GM12878 (cell line): Measurements from ENCODE around the gene ZCCHC3. TPM values are rescaled to one million over a fixed set of nuclear protein-coding genes. Genes with fewer than 3 reads are reported as not detected.

Experiments used
- ATAC-seq: fragments of 200-7000 bp; cut with Tn5 transposase; 3 replicates; pipeline ENCODE4 v1.9.1; 2020; ENCODE audit warnings: mild to moderate bottlenecking, moderate library complexity
- BruUV-seq: library from RNA; stranded (reverse); fragments of 400-500 nt; replicated peaks from 2 replicates; lab custom pipeline; 2021; lab: Mats Ljungman, UMichigan
- CTCF ChIA-PET: fragments of 300-600 bp; sonication (Branson Sonifier 250); formaldehyde crosslinking; extraction: SDS; loops from one replicate; lab custom pipeline; 2021; ENCODE audit warnings: inconsistent platforms; lab: Yijun Ruan, JAX
- POLR2A ChIA-PET: fragments of 350-600 bp; formaldehyde crosslinking; extraction: SDS; loops from one replicate; lab custom pipeline; 2021; ENCODE audit warnings: inconsistent platforms; lab: Charles Lee
- RAD21 ChIA-PET: fragments of 300-600 bp; sonication (Branson Sonifier 250); formaldehyde crosslinking; loops from one replicate; lab custom pipeline; 2023; ENCODE audit warnings: antibody characterized with exemption; ENCODE audit not compliant: unreplicated experiment; lab: Charles Lee
- SMC1A ChIA-PET: fragments of 300-600 bp; sonication (Branson Sonifier 250); formaldehyde crosslinking; loops from one replicate; lab custom pipeline; 2023; ENCODE audit not compliant: unreplicated experiment, uncharacterized antibody; lab: Charles Lee
- DNase-seq: peaks from one replicate; pipeline ENCODE4 v3.0.0-alpha.2; 2011; ENCODE audit warnings: low read depth, low spot score
- FAIRE-seq: peaks from 3 replicates; lab custom pipeline; 2011; peaks lifted over from hg19 to GRCh38; lab: Jason Lieb, UNC
- H2AFZ ChIP-seq: 2 replicates; pipeline ENCODE4 v1.6.0; 2011; ENCODE audit warnings: low read depth, low read length, control low read depth; ENCODE audit not compliant: control insufficient read depth
- H3K27ac ChIP-seq: 2 replicates; pipeline ENCODE4 v1.5.1; 2011; ENCODE audit warnings: control low read depth; ENCODE audit not compliant: control insufficient read depth, insufficient read depth
- H3K27me3 ChIP-seq, 2 experiments: replicated peaks in 1 of 2; 2 replicates each; pipeline versions ENCODE4 v1.6.0 to v1.6.1; 2011; ENCODE audit warnings: low read length in 1 of 2; ENCODE audit not compliant: control insufficient read depth in 2 of 2, insufficient read depth in 2 of 2
- H3K36me3 ChIP-seq, 2 experiments: 2 replicates each; pipeline ENCODE4 v1.5.1; 2011; ENCODE audit warnings: low read length in 1 of 2; ENCODE audit not compliant: control insufficient read depth in 2 of 2, insufficient read depth in 2 of 2
- H3K4me1 ChIP-seq: 2 replicates; pipeline ENCODE4 v1.6.1; 2011; ENCODE audit warnings: mild to moderate bottlenecking, low read length, moderate library complexity, mixed read lengths; ENCODE audit not compliant: control insufficient read depth, insufficient read depth
- H3K4me2 ChIP-seq: 2 replicates; pipeline ENCODE4 v1.6.0; 2011; ENCODE audit warnings: control low read depth; ENCODE audit not compliant: control insufficient read depth, insufficient read depth
- H3K4me3 ChIP-seq: fragments of 200-600 bp; sonication (generic); 2 replicates; pipeline ENCODE4 v1.5.1; 2016
- H3K79me2 ChIP-seq: 2 replicates; pipeline ENCODE4 v1.6.0; 2011; ENCODE audit warnings: low read length; ENCODE audit not compliant: control insufficient read depth, insufficient read depth
- H3K9ac ChIP-seq: 2 replicates; pipeline ENCODE4 v1.8.0; 2011; ENCODE audit warnings: low read length, control low read depth, mixed read lengths; ENCODE audit not compliant: control insufficient read depth, insufficient read depth
- H3K9me3 ChIP-seq: replicated peaks from 3 replicates; pipeline ENCODE4 v1.5.1; 2011; ENCODE audit warnings: mild to moderate bottlenecking, low read length; ENCODE audit not compliant: control insufficient read depth, insufficient read depth
- H4K20me1 ChIP-seq: 2 replicates; pipeline ENCODE4 v1.6.0; 2011; ENCODE audit not compliant: control insufficient read depth, insufficient read depth
- GABPA ChIP-seq: IDR thresholded peaks from 2 replicates; pipeline ENCODE4 v1.6.1; 2014; ENCODE audit warnings: antibody characterized with exemption, low read depth, mild to moderate bottlenecking, inconsistent platforms
- KDM1A ChIP-seq: fragments of 200-600 bp; sonication (generic); IDR thresholded peaks from 2 replicates; pipeline ENCODE4 v1.6.1; 2016; ENCODE audit warnings: borderline replicate concordance
- MTA3 ChIP-seq: IDR thresholded peaks from 2 replicates; pipeline ENCODE4 v1.6.1; 2012; ENCODE audit warnings: low read length, inconsistent platforms, borderline replicate concordance
- MXI1 ChIP-seq: fragments of 150-350 bp; IDR thresholded peaks from 2 replicates; pipeline ENCODE4 v1.6.1; 2011; ENCODE audit warnings: low read depth, mild to moderate bottlenecking, inconsistent platforms, low read length, improper control_type of control experiment
- RELA ChIP-seq: fragments of 450-650 bp; IDR thresholded peaks from 2 replicates; pipeline ENCODE4 v1.8.0; 2014; ENCODE audit warnings: borderline replicate concordance; ENCODE audit not compliant: partially characterized antibody
- SKIL ChIP-seq: fragments of 450-650 bp; IDR thresholded peaks from 2 replicates; pipeline ENCODE4 v1.6.1; 2017; ENCODE audit warnings: mild to moderate bottlenecking, low read depth, inconsistent platforms; ENCODE audit not compliant: poor library complexity, severe bottlenecking
- SREBF2 ChIP-seq: IDR thresholded peaks from 2 replicates; pipeline ENCODE4 v1.6.1; 2012; ENCODE audit warnings: mild to moderate bottlenecking, low read length
- TCF3 ChIP-seq: IDR thresholded peaks from 2 replicates; pipeline ENCODE4 v1.6.1; 2012; ENCODE audit warnings: low read depth, mild to moderate bottlenecking, low read length, borderline replicate concordance; ENCODE audit not compliant: insufficient read depth
- ZNF207 ChIP-seq: fragments of 450-650 bp; IDR thresholded peaks from 2 replicates; pipeline ENCODE4 v1.6.1; 2014; ENCODE audit warnings: antibody characterized with exemption, mild to moderate bottlenecking, borderline replicate concordance
- WGBS: methylation state at CpG from one replicate; pipeline ENCODE4 v1.1.6; 2016; ENCODE audit warnings: low lambda C conversion rate; ENCODE audit not compliant: insufficient replicate concordance, insufficient coverage; ENCODE audit errors: missing lambda C conversion rate; 5-methylcytosine and 5-hydroxymethylcytosine counted together
- in situ Hi-C: fragments of 300-500 bp; cut with MboI; formaldehyde crosslinking; loops from 9 replicates; pipeline ENCODE4 v1.14.3; 2018; ENCODE audit warnings: mixed read lengths
- intact Hi-C: fragments of 100-400 bp; cut with micrococcal nuclease; formaldehyde crosslinking; loops from one replicate; pipeline ENCODE4 v1.14.2; 2022; ENCODE audit not compliant: unreplicated experiment
- polyA plus RNA-seq, 11 experiments: library from polyadenylated mRNA; depleted of rRNA in 4 of 11; unstranded in 6 of 11; stranded (reverse) in 5 of 11; fragments of >200 nt; fragmentation: Nextera tagmentation in 4 of 11; fragmentation: Illumina TruSeq in 1 of 11; extraction: Ambion mirVana in 4 of 11; extraction: Trizol in 1 of 11; gene quantifications; 1 replicate in 1 of 11; 2 replicates in 10 of 11; pipeline versions ENCODE4 v1.2.1 to v1.2.3, GENCODE V29; 2011 to 2016; ENCODE audit warnings: inconsistent platforms in 2 of 11, missing spikeins in 2 of 11, low read depth in 1 of 11
- total RNA-seq, 4 experiments: library from RNA; depleted of rRNA in 3 of 4; stranded (reverse); fragments of >200 nt in 3 of 4; fragmentation: Illumina TruSeq in 1 of 4; extraction: Trizol in 1 of 4; gene quantifications; 2 replicates each; pipeline versions ENCODE4 v1.2.1 to v1.2.3, GENCODE V29; 2013 to 2021
- TF ChIP-seq, protein P1 (sequence below): fragments of 450-650 bp; IDR thresholded peaks from 2 replicates; pipeline ENCODE4 v1.6.1; 2014; ENCODE audit warnings: mild to moderate bottlenecking
- TF ChIP-seq, protein P2 (sequence below), 3 experiments: IDR thresholded peaks in 2 of 3; conservative IDR thresholded peaks in 1 of 3; 2 replicates each; pipeline ENCODE4 v1.5.1; 2011; ENCODE audit warnings: low read depth in 3 of 3, low read length in 3 of 3, mild to moderate bottlenecking in 3 of 3, control low read depth in 2 of 3, moderate library complexity in 2 of 3, inconsistent platforms in 1 of 3, mixed read lengths in 1 of 3; ENCODE audit not compliant: control insufficient read depth in 2 of 3, insufficient read depth in 1 of 3; ENCODE audit errors: extremely low read depth in 1 of 3
- TF ChIP-seq, protein P3 (sequence below): fragments of 450-650 bp; IDR thresholded peaks from 2 replicates; pipeline ENCODE4 v1.6.1; 2016; ENCODE audit warnings: mild to moderate bottlenecking, moderate library complexity, borderline replicate concordance

ZCCHC3 gene
- total and polyA plus RNA-seq, 10 of the 15 experiments (the other 5 are each of a cell fraction or from before 2014, with no cell fraction given) = 5.3 to 36.1 (median 17.2) TPM

DNA sequence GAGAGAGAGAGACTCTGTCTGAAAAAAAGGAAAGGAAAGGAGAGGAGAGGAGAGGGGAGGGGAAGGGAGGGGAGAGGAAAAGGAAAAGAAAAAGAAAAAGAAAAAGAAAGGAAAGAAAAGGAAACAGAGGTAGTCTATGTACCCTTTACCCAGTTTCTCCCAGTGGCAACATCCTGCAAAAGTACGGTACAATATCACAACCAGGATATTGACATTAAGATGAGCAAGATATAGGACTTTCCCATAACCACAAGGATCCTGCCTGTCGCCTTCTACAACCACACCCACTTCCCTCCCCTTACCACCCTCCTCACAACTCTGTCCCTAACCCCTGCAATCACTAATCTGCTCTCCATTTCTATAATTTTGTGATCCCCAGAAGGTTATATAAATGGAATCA is 10.9 kb upstream of the ZCCHC3 start:
- Histone ChIP-seq H2AFZ (no peak overlapping the region), H3K4me1 (peaks cover 12% of the 10 kb centered on the region), H3K27ac (no peak overlapping the region), H3K79me2 (peaks cover 4% of the 10 kb centered on the region), H3K4me3 (no peak overlapping the region), H4K20me1 (no peaks in the 10 kb centered on the region), H3K9me3 (no peaks in the 10 kb centered on the region), H3K9ac (no peak overlapping the region), H3K36me3 (no peaks in the 10 kb centered on the region), H3K27me3 (no peaks in the 10 kb centered on the region), H3K4me2 (no peak overlapping the region)
- in situ Hi-C loops = no loop called here
- ChIA-PET SMC1A (no interaction called here), RAD21 (no interaction called here), CTCF (no interaction called here), POLR2A (no interaction called here)
- intact Hi-C loops = no loop called here
- ATAC-seq (no peak), DNase-seq (no peak), FAIRE-seq (no peak)
- BruUV-seq = no TSS peak
- WGBS = 26% methylated on average over 2 of the region's 2 CpGs
- TF ChIP-seq MTA3 = no peak
- TF ChIP-seq SKIL = no peak
- TF ChIP-seq ZNF207 = no peak
- no peak for TF ChIP-seq KDM1A
- TF ChIP-seq, protein P1, sequence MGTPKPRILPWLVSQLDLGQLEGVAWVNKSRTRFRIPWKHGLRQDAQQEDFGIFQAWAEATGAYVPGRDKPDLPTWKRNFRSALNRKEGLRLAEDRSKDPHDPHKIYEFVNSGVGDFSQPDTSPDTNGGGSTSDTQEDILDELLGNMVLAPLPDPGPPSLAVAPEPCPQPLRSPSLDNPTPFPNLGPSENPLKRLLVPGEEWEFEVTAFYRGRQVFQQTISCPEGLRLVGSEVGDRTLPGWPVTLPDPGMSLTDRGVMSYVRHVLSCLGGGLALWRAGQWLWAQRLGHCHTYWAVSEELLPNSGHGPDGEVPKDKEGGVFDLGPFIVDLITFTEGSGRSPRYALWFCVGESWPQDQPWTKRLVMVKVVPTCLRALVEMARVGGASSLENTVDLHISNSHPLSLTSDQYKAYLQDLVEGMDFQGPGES = no peak
- TF ChIP-seq, protein P2, sequence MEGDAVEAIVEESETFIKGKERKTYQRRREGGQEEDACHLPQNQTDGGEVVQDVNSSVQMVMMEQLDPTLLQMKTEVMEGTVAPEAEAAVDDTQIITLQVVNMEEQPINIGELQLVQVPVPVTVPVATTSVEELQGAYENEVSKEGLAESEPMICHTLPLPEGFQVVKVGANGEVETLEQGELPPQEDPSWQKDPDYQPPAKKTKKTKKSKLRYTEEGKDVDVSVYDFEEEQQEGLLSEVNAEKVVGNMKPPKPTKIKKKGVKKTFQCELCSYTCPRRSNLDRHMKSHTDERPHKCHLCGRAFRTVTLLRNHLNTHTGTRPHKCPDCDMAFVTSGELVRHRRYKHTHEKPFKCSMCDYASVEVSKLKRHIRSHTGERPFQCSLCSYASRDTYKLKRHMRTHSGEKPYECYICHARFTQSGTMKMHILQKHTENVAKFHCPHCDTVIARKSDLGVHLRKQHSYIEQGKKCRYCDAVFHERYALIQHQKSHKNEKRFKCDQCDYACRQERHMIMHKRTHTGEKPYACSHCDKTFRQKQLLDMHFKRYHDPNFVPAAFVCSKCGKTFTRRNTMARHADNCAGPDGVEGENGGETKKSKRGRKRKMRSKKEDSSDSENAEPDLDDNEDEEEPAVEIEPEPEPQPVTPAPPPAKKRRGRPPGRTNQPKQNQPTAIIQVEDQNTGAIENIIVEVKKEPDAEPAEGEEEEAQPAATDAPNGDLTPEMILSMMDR (IDR thresholded peaks at IDR 0.05 in 2 of 3, conservative IDR thresholded peaks at IDR 0.05 in 1 of 3; ENCODE audit: control insufficient read depth in 2 of 3, extremely low read depth in 1 of 3, insufficient read depth in 1 of 3, low read depth in 3 of 3, low read length in 3 of 3) = no peak
- TF ChIP-seq, protein P3, sequence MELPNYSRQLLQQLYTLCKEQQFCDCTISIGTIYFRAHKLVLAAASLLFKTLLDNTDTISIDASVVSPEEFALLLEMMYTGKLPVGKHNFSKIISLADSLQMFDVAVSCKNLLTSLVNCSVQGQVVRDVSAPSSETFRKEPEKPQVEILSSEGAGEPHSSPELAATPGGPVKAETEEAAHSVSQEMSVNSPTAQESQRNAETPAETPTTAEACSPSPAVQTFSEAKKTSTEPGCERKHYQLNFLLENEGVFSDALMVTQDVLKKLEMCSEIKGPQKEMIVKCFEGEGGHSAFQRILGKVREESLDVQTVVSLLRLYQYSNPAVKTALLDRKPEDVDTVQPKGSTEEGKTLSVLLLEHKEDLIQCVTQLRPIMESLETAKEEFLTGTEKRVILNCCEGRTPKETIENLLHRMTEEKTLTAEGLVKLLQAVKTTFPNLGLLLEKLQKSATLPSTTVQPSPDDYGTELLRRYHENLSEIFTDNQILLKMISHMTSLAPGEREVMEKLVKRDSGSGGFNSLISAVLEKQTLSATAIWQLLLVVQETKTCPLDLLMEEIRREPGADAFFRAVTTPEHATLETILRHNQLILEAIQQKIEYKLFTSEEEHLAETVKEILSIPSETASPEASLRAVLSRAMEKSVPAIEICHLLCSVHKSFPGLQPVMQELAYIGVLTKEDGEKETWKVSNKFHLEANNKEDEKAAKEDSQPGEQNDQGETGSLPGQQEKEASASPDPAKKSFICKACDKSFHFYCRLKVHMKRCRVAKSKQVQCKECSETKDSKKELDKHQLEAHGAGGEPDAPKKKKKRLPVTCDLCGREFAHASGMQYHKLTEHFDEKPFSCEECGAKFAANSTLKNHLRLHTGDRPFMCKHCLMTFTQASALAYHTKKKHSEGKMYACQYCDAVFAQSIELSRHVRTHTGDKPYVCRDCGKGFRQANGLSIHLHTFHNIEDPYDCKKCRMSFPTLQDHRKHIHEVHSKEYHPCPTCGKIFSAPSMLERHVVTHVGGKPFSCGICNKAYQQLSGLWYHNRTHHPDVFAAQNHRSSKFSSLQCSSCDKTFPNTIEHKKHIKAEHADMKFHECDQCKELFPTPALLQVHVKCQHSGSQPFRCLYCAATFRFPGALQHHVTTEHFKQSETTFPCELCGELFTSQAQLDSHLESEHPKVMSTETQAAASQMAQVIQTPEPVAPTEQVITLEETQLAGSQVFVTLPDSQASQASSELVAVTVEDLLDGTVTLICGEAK = no peak
- TF ChIP-seq SREBF2 = no peak
- no peak for TF ChIP-seq MXI1
- no peak for TF ChIP-seq RELA
- TF ChIP-seq TCF3 = no peak
- no peak for TF ChIP-seq GABPA
